Smooth muscle cell (in vitro differentiated cells): ENCODE data around the gene BAK1. TPM values are rescaled to one million over a fixed set of nuclear protein-coding genes. Genes with fewer than 3 reads are reported as not detected.

Experiments
- DNase-seq: peaks from one replicate; lab custom pipeline; 2025; ENCODE audit not compliant: unreplicated experiment; lab: John Stamatoyannopoulos, UW
- H2AFZ ChIP-seq: fragments of 200-600 bp; sonication (generic); 2 replicates; pipeline ENCODE4 v1.6.0; 2016; ENCODE audit warnings: antibody characterized with exemption, low read depth, mild to moderate bottlenecking
- H3F3A ChIP-seq: fragments of 200-600 bp; sonication (generic); 2 replicates; pipeline ENCODE4 v1.6.0; 2017; ENCODE audit warnings: antibody characterized with exemption, low read depth
- H3K27ac ChIP-seq: fragments of 200-600 bp; sonication (generic); 2 replicates; pipeline ENCODE4 v1.5.1; 2016; ENCODE audit warnings: low read depth, mild to moderate bottlenecking
- H3K27me3 ChIP-seq: fragments of 200-600 bp; sonication (generic); 2 replicates; pipeline ENCODE4 v1.6.1; 2016; ENCODE audit warnings: low read depth, mild to moderate bottlenecking
- H3K36me3 ChIP-seq: fragments of 200-600 bp; sonication (generic); 2 replicates; pipeline ENCODE4 v1.5.1; 2016; ENCODE audit warnings: low read depth
- H3K4me1 ChIP-seq: fragments of 200-600 bp; sonication (generic); 2 replicates; pipeline ENCODE4 v1.5.1; 2016; ENCODE audit warnings: low read depth
- H3K4me2 ChIP-seq: fragments of 200-600 bp; sonication (generic); 2 replicates; pipeline ENCODE4 v1.6.0; 2016; ENCODE audit warnings: mild to moderate bottlenecking
- H3K4me3 ChIP-seq: fragments of 200-600 bp; sonication (generic); 2 replicates; pipeline ENCODE4 v1.5.1; 2016; ENCODE audit warnings: mild to moderate bottlenecking
- H3K79me2 ChIP-seq: fragments of 200-600 bp; sonication (generic); 2 replicates; pipeline ENCODE4 v1.6.0; 2016; ENCODE audit warnings: low read depth, mild to moderate bottlenecking
- H3K9ac ChIP-seq: fragments of 200-600 bp; sonication (generic); 2 replicates; pipeline ENCODE4 v1.6.0; 2016; ENCODE audit warnings: low read depth
- H3K9me3 ChIP-seq: fragments of 200-600 bp; sonication (generic); replicated peaks from 2 replicates; pipeline ENCODE4 v1.5.1; 2016; ENCODE audit warnings: low read depth
- H4K20me1 ChIP-seq: fragments of 200-600 bp; sonication (generic); 2 replicates; pipeline ENCODE4 v1.6.0; 2016; ENCODE audit warnings: low read depth
- CTCF ChIP-seq: fragments of 200-600 bp; sonication (generic); IDR thresholded peaks from 2 replicates; pipeline ENCODE4 v1.5.1; 2017; ENCODE audit warnings: borderline replicate concordance, mild to moderate bottlenecking, antibody characterized with exemption; ENCODE audit not compliant: insufficient read depth, poor library complexity, severe bottlenecking
- WGBS: methylation state at CpG from one replicate; pipeline ENCODE4 v1.1.7; 2016; ENCODE audit warnings: low lambda C conversion rate; 5-methylcytosine and 5-hydroxymethylcytosine counted together
- polyA plus RNA-seq: library from polyadenylated mRNA; unstranded; fragments of >200 nt; fragmentation: Nextera tagmentation; extraction: Ambion mirVana; gene quantifications from 2 replicates; pipeline ENCODE4 v1.2.1, GENCODE V29; 2016
- total RNA-seq: library from RNA; depleted of rRNA; stranded (reverse); fragments of >200 nt; gene quantifications from 2 replicates; pipeline ENCODE4 v1.2.3, GENCODE V29; 2014

Gene BAK1
- total and polyA plus RNA-seq, 2 experiments from 2014 or later, result 23.6 to 50.4 TPM

GRCh38 chr6:33567836-33568235, 12.2 kb downstream of the BAK1 start:
- H3K27ac ChIP-seq, result no peak overlapping the region
- H3K79me2 ChIP-seq, result no peaks in the 10 kb centered on the region
- no peak for TF ChIP-seq CTCF
- H3K4me3 ChIP-seq, result no peak overlapping the region
- no peaks in the 10 kb centered on the region for H3K27me3 ChIP-seq
- no peaks in the 10 kb centered on the region for H4K20me1 ChIP-seq
- no peaks in the 10 kb centered on the region for H3K9me3 ChIP-seq
- peaks cover 3% of the 10 kb centered on the region for H3K4me1 ChIP-seq
- H3K9ac ChIP-seq, result no peak overlapping the region
- H2AFZ ChIP-seq, result no peak overlapping the region
- H3K4me2 ChIP-seq, result no peak overlapping the region
- DNase-seq, result no peak
- WGBS, result 83% methylated on average over 8 of the region's 8 CpGs
- no peaks in the 10 kb centered on the region for H3K36me3 ChIP-seq
- H3F3A ChIP-seq, result no peaks in the 10 kb centered on the region

- WGBS, result 77% methylated on average over 10 of the region's 11 CpGs
- Histone ChIP-seq H3K27ac (no peak overlapping the region), H3K27me3 (no peaks in the 10 kb centered on the region), H3K79me2 (no peaks in the 10 kb centered on the region), H3K9ac (no peak overlapping the region), H3F3A (no peaks in the 10 kb centered on the region), H3K9me3 (no peaks in the 10 kb centered on the region), H3K4me1 (peaks cover under 1% of the 10 kb centered on the region), H3K36me3 (no peaks in the 10 kb centered on the region), H3K4me3 (no peak overlapping the region), H2AFZ (no peak overlapping the region), H4K20me1 (no peaks in the 10 kb centered on the region), H3K4me2 (no peak overlapping the region)
- no peak for TF ChIP-seq CTCF
- DNase-seq, result no peak
Observed at GRCh38 chr6:33566182-33567084, 13.6 kb downstream of the BAK1 start.

GRCh38 chr6:33558801-33559200, 21.3 kb downstream of the BAK1 start:
- Histone ChIP-seq H3K4me3 (no peak overlapping the region), H3K4me1 (no peaks in the 10 kb centered on the region), H3K36me3 (no peaks in the 10 kb centered on the region), H3K9ac (no peak overlapping the region), H3K27me3 (no peaks in the 10 kb centered on the region), H3K4me2 (no peak overlapping the region), H3K79me2 (no peaks in the 10 kb centered on the region), H4K20me1 (no peaks in the 10 kb centered on the region), H2AFZ (no peak overlapping the region), H3F3A (no peaks in the 10 kb centered on the region), H3K9me3 (no peaks in the 10 kb centered on the region), H3K27ac (no peak overlapping the region)
- 96% methylated on average over 8 of the region's 8 CpGs for WGBS
- DNase-seq, result no peak
- no peak for TF ChIP-seq CTCF
